Loucy (cell line): ENCODE results near the gene RNASE8.

Source experiments
- H2AFZ ChIP-seq: fragments of 200-600 bp; sonication (generic); 2 replicates; pipeline ENCODE4 v1.6.0; 2016; ENCODE audit warnings: antibody characterized with exemption, mild to moderate bottlenecking, low read length, moderate library complexity
- H3F3A ChIP-seq: fragments of 200-600 bp; 2 replicates; pipeline ENCODE4 v1.6.0; 2016; ENCODE audit warnings: antibody characterized with exemption, low read depth, mild to moderate bottlenecking
- H3K27me3 ChIP-seq: fragments of 200-600 bp; sonication (generic); 2 replicates; pipeline ENCODE4 v1.6.1; 2014; ENCODE audit warnings: low read length, mild to moderate bottlenecking; ENCODE audit not compliant: insufficient read depth, poor library complexity, severe bottlenecking
- H3K36me3 ChIP-seq: fragments of 200-600 bp; sonication (generic); 2 replicates; pipeline ENCODE4 v1.6.1; 2016; ENCODE audit warnings: low read length; ENCODE audit not compliant: insufficient read depth
- H3K4me1 ChIP-seq: fragments of 200-600 bp; sonication (generic); 2 replicates; pipeline ENCODE4 v1.5.1; 2014; ENCODE audit warnings: low read length, mild to moderate bottlenecking; ENCODE audit not compliant: insufficient read depth, poor library complexity, severe bottlenecking
- H3K4me2 ChIP-seq: fragments of 200-600 bp; sonication (generic); 2 replicates; pipeline ENCODE4 v1.6.0; 2014; ENCODE audit warnings: antibody characterized with exemption, low read length, low read depth, mild to moderate bottlenecking; ENCODE audit not compliant: poor library complexity, severe bottlenecking
- H3K4me3 ChIP-seq: fragments of 200-600 bp; sonication (generic); 2 replicates; pipeline ENCODE4 v1.5.1; 2014; ENCODE audit warnings: low read length, mild to moderate bottlenecking, mixed read lengths; ENCODE audit not compliant: poor library complexity, severe bottlenecking
- H3K79me2 ChIP-seq: fragments of 200-600 bp; sonication (generic); 2 replicates; pipeline ENCODE4 v1.6.1; 2014; ENCODE audit warnings: low read length; ENCODE audit not compliant: insufficient read depth
- H3K9ac ChIP-seq: fragments of 200-600 bp; sonication (generic); 2 replicates; pipeline ENCODE4 v1.6.0; 2014; ENCODE audit warnings: mild to moderate bottlenecking, low read depth, low read length, moderate library complexity; ENCODE audit not compliant: poor library complexity, severe bottlenecking
- H3K9me2 ChIP-seq: fragments of 200-600 bp; sonication (generic); replicated peaks from 2 replicates; pipeline ENCODE4 v1.6.1; 2016; ENCODE audit warnings: low read depth, low read length, mixed read lengths
- H3K9me3 ChIP-seq: fragments of 200-600 bp; sonication (generic); 2 replicates; pipeline ENCODE4 v1.6.1; 2014; ENCODE audit warnings: mild to moderate bottlenecking, antibody characterized with exemption, low read length, low read depth; ENCODE audit not compliant: insufficient read depth
- H4K20me1 ChIP-seq: fragments of 200-600 bp; sonication (generic); 2 replicates; pipeline ENCODE4 v1.6.0; 2014; ENCODE audit warnings: antibody characterized with exemption, low read length, mild to moderate bottlenecking; ENCODE audit not compliant: insufficient read depth, poor library complexity, severe bottlenecking
- CTCF ChIP-seq: fragments of 200-600 bp; sonication (generic); conservative IDR thresholded peaks from 2 replicates; pipeline ENCODE4 v1.5.1; 2014; ENCODE audit warnings: mild to moderate bottlenecking, antibody characterized with exemption, low read length
- EZH2phosphoT487 ChIP-seq: fragments of 200-600 bp; IDR thresholded peaks from 2 replicates; pipeline ENCODE4 v1.6.1; 2018; ENCODE audit warnings: antibody characterized with exemption, mild to moderate bottlenecking, moderate library complexity, borderline replicate concordance

The RNASE8 gene

GRCh38 chr14:21072031-21072473 lies 14.4 kb downstream of the RNASE8 start:
- TF ChIP-seq CTCF (no peak; the same call in 1 of the 2 replicates), EZH2phosphoT487 (no peak)
- no peaks in the 10 kb centered on the region for H3K9me2 ChIP-seq
- H3K79me2 ChIP-seq: no peaks in the 10 kb centered on the region
- H4K20me1 ChIP-seq: no peaks in the 10 kb centered on the region
- H3K27me3 ChIP-seq: no peaks in the 10 kb centered on the region
- peak overlapping the region; percentile 82 for H2AFZ ChIP-seq
- H3F3A ChIP-seq: no peaks in the 10 kb centered on the region
- H3K36me3 ChIP-seq: no peaks in the 10 kb centered on the region
- H3K9ac ChIP-seq: peak overlapping the region; percentile 83
- no peaks in the 10 kb centered on the region for H3K9me3 ChIP-seq
- H3K4me3 ChIP-seq: peak overlapping the region; percentile 95
- peaks cover 32% of the 10 kb centered on the region for H3K4me1 ChIP-seq
- peak overlapping the region; percentile 96 for H3K4me2 ChIP-seq

GRCh38 chr14:21072781-21073339 lies 15.2 kb downstream of the RNASE8 start:
- no peak overlapping the region for H2AFZ ChIP-seq
- peaks cover 32% of the 10 kb centered on the region for H3K4me1 ChIP-seq
- no peaks in the 10 kb centered on the region for H4K20me1 ChIP-seq
- TF ChIP-seq EZH2phosphoT487 (no peak), CTCF (no peak)
- H3K9ac ChIP-seq: peak overlapping the region; percentile 83
- H3K9me2 ChIP-seq: no peaks in the 10 kb centered on the region
- no peaks in the 10 kb centered on the region for H3K27me3 ChIP-seq
- H3K9me3 ChIP-seq: no peaks in the 10 kb centered on the region
- H3K4me3 ChIP-seq: no peak overlapping the region
- H3F3A ChIP-seq: no peaks in the 10 kb centered on the region
- peak overlapping the region; percentile 96 for H3K4me2 ChIP-seq
- H3K36me3 ChIP-seq: no peaks in the 10 kb centered on the region
- no peaks in the 10 kb centered on the region for H3K79me2 ChIP-seq

- H3K4me1 ChIP-seq: peaks cover 32% of the 10 kb centered on the region
- H3K4me2 ChIP-seq: no peak overlapping the region
- TF ChIP-seq CTCF (no peak), EZH2phosphoT487 (no peak)
- no peaks in the 10 kb centered on the region for H4K20me1 ChIP-seq
- H2AFZ ChIP-seq: no peak overlapping the region
- no peak overlapping the region for H3K9ac ChIP-seq
- no peaks in the 10 kb centered on the region for H3F3A ChIP-seq
- H3K4me3 ChIP-seq: no peak overlapping the region
- H3K9me2 ChIP-seq: no peaks in the 10 kb centered on the region
- H3K27me3 ChIP-seq: no peaks in the 10 kb centered on the region
- no peaks in the 10 kb centered on the region for H3K9me3 ChIP-seq
- H3K36me3 ChIP-seq: no peaks in the 10 kb centered on the region
- no peaks in the 10 kb centered on the region for H3K79me2 ChIP-seq
Measured at GRCh38 chr14:21073921-21074320, 16.3 kb downstream of the RNASE8 start.
